K562 (cell line): ENCODE results near the gene HOXA1. TPM values are rescaled to one million over a fixed set of nuclear protein-coding genes. Genes with fewer than 3 reads are reported as not detected.
A peak's percentile ranks its signal among the peaks of the same experiment; 100 is the strongest.

ENCODE experiments used
- ATAC-seq: fragments of 200-7000 bp; cut with Tn5 transposase; 3 replicates; pipeline ENCODE4 v1.9.1; 2020; ENCODE audit warnings: moderate library complexity
- BruUV-seq: library from RNA; stranded (reverse); fragments of 400-500 nt; replicated peaks from 2 replicates; lab custom pipeline; 2021; lab: Mats Ljungman, UMichigan
- CTCF ChIA-PET: fragments of 300-600 bp; formaldehyde crosslinking; extraction: SDS; loops from one replicate; lab custom pipeline; 2021; ENCODE audit warnings: low intra/inter-chr PET ratio; lab: Yijun Ruan, JAX
- POLR2A ChIA-PET: fragments of 300-600, 350-650 bp; sonication (Branson Sonifier 250); formaldehyde crosslinking; extraction: SDS; loops from one replicate; lab custom pipeline; 2021; ENCODE audit warnings: antibody characterized with exemption, inconsistent platforms; lab: Yijun Ruan, JAX
- DNase-seq, 4 experiments: peaks; one replicate each; pipeline versions ENCODE4 v3.0.0 to v3.0.0-alpha.2; 2011 to 2018; ENCODE audit warnings: low spot score in 3 of 4, mixed read lengths in 3 of 4; ENCODE audit errors: extremely low read depth in 1 of 4
- FAIRE-seq: peaks from 2 replicates; lab custom pipeline; 2011; peaks lifted over from hg19 to GRCh38; lab: Jason Lieb, UNC
- H2AFZ ChIP-seq: 2 replicates; pipeline ENCODE4 v1.6.0; 2011; ENCODE audit warnings: low read depth, low read length, control low read depth, inconsistent platforms
- H3K27ac ChIP-seq: fragments of 200-600 bp; 3 replicates; pipeline ENCODE4 v1.8.0; 2011; ENCODE audit warnings: low read depth, mild to moderate bottlenecking, control low read depth, inconsistent platforms, low read length, moderate library complexity, mixed read lengths; ENCODE audit errors: extremely low read depth
- H3K27me3 ChIP-seq, 2 experiments: fragments of 300-600 bp in 1 of 2; 2 replicates in 1 of 2; 3 replicates in 1 of 2; pipeline versions ENCODE4 v1.6.0 to v1.8.0; 2011; ENCODE audit warnings: inconsistent platforms in 2 of 2, low read length in 2 of 2, mild to moderate bottlenecking in 1 of 2, mixed read lengths in 1 of 2, moderate library complexity in 1 of 2; ENCODE audit not compliant: control insufficient read depth in 2 of 2, insufficient read depth in 2 of 2
- H3K36me3 ChIP-seq: fragments of 300-600 bp; 3 replicates; pipeline ENCODE4 v1.8.0; 2011; ENCODE audit warnings: mild to moderate bottlenecking, low read length, inconsistent platforms; ENCODE audit not compliant: control insufficient read depth, insufficient read depth
- H3K4me1 ChIP-seq, 2 experiments: fragments of 200-600 bp in 1 of 2; replicated peaks in 1 of 2; 2 replicates in 1 of 2; 3 replicates in 1 of 2; pipeline versions ENCODE4 v1.5.1 to v1.8.0; 2011; ENCODE audit warnings: inconsistent platforms in 2 of 2, low read length in 2 of 2, mild to moderate bottlenecking in 1 of 2, mixed read lengths in 1 of 2, moderate library complexity in 1 of 2; ENCODE audit not compliant: control insufficient read depth in 2 of 2, insufficient read depth in 2 of 2
- H3K4me2 ChIP-seq: 2 replicates; pipeline ENCODE4 v1.6.1; 2011; ENCODE audit warnings: low read length, control low read depth, inconsistent platforms, mixed read lengths; ENCODE audit not compliant: insufficient read depth
- H3K4me3 ChIP-seq: fragments of 200-600 bp; sonication (generic), shearing (Covaris generic); 2 replicates; pipeline ENCODE4 v1.5.1; 2016; ENCODE audit warnings: control low read depth, inconsistent platforms
- H3K79me2 ChIP-seq: fragments of 200-600 bp; 3 replicates; pipeline ENCODE4 v1.8.0; 2011; ENCODE audit warnings: low read length, inconsistent platforms; ENCODE audit not compliant: control insufficient read depth, insufficient read depth
- H3K9ac ChIP-seq, 2 experiments: 2 replicates each; pipeline versions ENCODE4 v1.6.0 to v1.6.1; 2011; ENCODE audit warnings: low read depth in 2 of 2, low read length in 2 of 2, control low read depth in 1 of 2, inconsistent platforms in 1 of 2, mild to moderate bottlenecking in 1 of 2, mixed read lengths in 1 of 2; ENCODE audit not compliant: insufficient read depth in 1 of 2
- H3K9me1 ChIP-seq: one replicate; pipeline ENCODE4 v1.6.0; 2011; ENCODE audit warnings: inconsistent platforms, mild to moderate bottlenecking, low read length, moderate library complexity; ENCODE audit not compliant: control insufficient read depth, insufficient read depth
- H3K9me3 ChIP-seq: replicated peaks from 2 replicates; pipeline ENCODE4 v1.5.1; 2011; ENCODE audit warnings: low read depth, low read length, inconsistent platforms; ENCODE audit not compliant: control insufficient read depth, insufficient read depth
- H4K20me1 ChIP-seq: replicated peaks from 2 replicates; pipeline ENCODE4 v1.6.1; 2011; ENCODE audit warnings: low read length, inconsistent platforms, mixed read lengths; ENCODE audit not compliant: control insufficient read depth, insufficient read depth
- BMI1 ChIP-seq: fragments of 150-350 bp; IDR thresholded peaks from 2 replicates; pipeline ENCODE4 v1.6.1; 2014; ENCODE audit warnings: low read length
- C11orf30 ChIP-seq: fragments of 450-650 bp; IDR thresholded peaks from 2 replicates; pipeline ENCODE4 v1.6.1; 2016; ENCODE audit warnings: low read depth, mild to moderate bottlenecking
- CBX8 ChIP-seq: fragments of 200-600 bp; sonication (generic); IDR thresholded peaks from 2 replicates; pipeline ENCODE4 v1.6.1; 2012; ENCODE audit warnings: borderline replicate concordance, mixed run types, low read depth, mild to moderate bottlenecking, moderate library complexity, mixed read lengths, low read length, control low read depth, inconsistent platforms; ENCODE audit not compliant: poor library complexity, severe bottlenecking; ENCODE audit errors: extremely low read depth
- MEIS2 ChIP-seq: fragments of 450-650 bp; IDR thresholded peaks from 2 replicates; pipeline ENCODE4 v1.6.1; 2014; ENCODE audit warnings: mild to moderate bottlenecking; ENCODE audit not compliant: partially characterized antibody
- WGBS: fragments of 100-300 bp; shearing (Covaris generic); methylation state at CpG from one replicate; pipeline ENCODE4 v1.1.6; 2016; ENCODE audit warnings: low coverage, mixed read lengths; ENCODE audit not compliant: insufficient coverage; ENCODE audit errors: missing lambda C conversion rate; 5-methylcytosine and 5-hydroxymethylcytosine counted together
- in situ Hi-C: fragments of 300-500 bp; cut with MboI; formaldehyde crosslinking; loops from 4 replicates; pipeline ENCODE4 v1.15.0; 2018; ENCODE audit warnings: inconsistent platforms, mixed read lengths
- intact Hi-C: fragments of 100-400 bp; cut with micrococcal nuclease; formaldehyde crosslinking; loops from 2 replicates; pipeline ENCODE4 v1.14.2; 2022
- polyA plus RNA-seq, 8 experiments: library from polyadenylated mRNA; depleted of rRNA in 4 of 8; stranded (reverse) in 5 of 8; unstranded in 3 of 8; fragments of >200 nt; fragmentation: Nextera tagmentation in 2 of 8; fragmentation: Illumina TruSeq in 1 of 8; extraction: Ambion mirVana in 2 of 8; extraction: Trizol in 1 of 8; gene quantifications; 2 replicates each; pipeline versions ENCODE4 v1.2.1 to v1.2.3, GENCODE V29; 2011 to 2014; ENCODE audit warnings: inconsistent platforms in 1 of 8, missing spikeins in 1 of 8
- total RNA-seq, 7 experiments: library from RNA; depleted of rRNA in 6 of 7; stranded (reverse); fragments of >200 nt in 6 of 7; fragmentation: Illumina TruSeq in 2 of 7; extraction: Trizol in 2 of 7; gene quantifications; 2 replicates each; pipeline versions ENCODE4 v1.2.1 to v1.2.3, GENCODE V29; 2011 to 2021; ENCODE audit warnings: low replicate concordance in 1 of 7

The HOXA1 gene
- total and polyA plus RNA-seq, 9 of the 15 experiments (the other 6 are each of a cell fraction or from before 2014, with no cell fraction given), result 0.03 to 0.63 (median 0.09) TPM; not detected in 4

GRCh38 chr7:27115221-27116026 lies 19.6 kb upstream of the HOXA1 start:
- CTCF ChIA-PET, result no interaction called here

DNA sequence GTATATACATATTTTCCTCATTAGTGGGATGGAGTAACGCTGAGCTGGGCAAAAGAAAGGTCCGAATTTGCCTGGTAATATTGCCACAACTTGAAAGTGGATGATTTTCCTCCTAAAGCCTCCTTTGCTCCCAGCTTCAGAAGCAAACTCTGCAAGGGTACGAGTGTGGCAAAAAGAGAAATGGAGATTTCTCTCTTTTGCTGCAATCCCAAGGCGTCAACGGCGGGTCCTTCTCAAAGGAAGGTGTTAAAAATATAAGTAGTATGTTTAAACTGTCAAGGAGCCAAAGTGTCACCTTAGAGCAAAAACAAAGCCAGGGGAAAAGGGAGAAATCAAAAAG lies 19.1 kb upstream of the HOXA1 start:
- 7% methylated on average over 6 of the region's 6 CpGs for WGBS
- CTCF ChIA-PET, result no interaction called here
- no peak for ATAC-seq
- no TSS peak for BruUV-seq
- intact Hi-C loops, result no loop called here
- no peak overlapping the region for H3K27ac ChIP-seq
- POLR2A ChIA-PET, result no interaction called here
- H3K27me3 ChIP-seq, result peaks cover 44 to 62% of the 10 kb centered on the region in 2 experiments
- no peak overlapping the region for H2AFZ ChIP-seq
- TF ChIP-seq CBX8 (peak; percentile 9), BMI1 (no peak)
- TF ChIP-seq, all 486 proteins: peak for 1
- Histone ChIP-seq H3K4me2 (no peak overlapping the region), H3K4me1 (peaks cover 0 to 21% of the 10 kb centered on the region in 2 experiments; a peak in 2 of 5 replicates), H3K9ac (no peak overlapping the region), H3K36me3 (no peaks in the 10 kb centered on the region), H3K9me1 (no peaks in the 10 kb centered on the region), H3K4me3 (no peak overlapping the region), H4K20me1 (0 out of 2 replicates have a peak, but pooled peaks cover 6% of the 10 kb centered on the region), H3K9me3 (no peaks in the 10 kb centered on the region), H3K79me2 (no peaks in the 10 kb centered on the region)
- DNase-seq (no peak), FAIRE-seq (no peak)
- in situ Hi-C loops, result no loop called here

More at GRCh38 chr7:27115221-27116026, 19.6 kb upstream of the HOXA1 start:
- intact Hi-C loops (no loop called here), in situ Hi-C loops (no loop called here)
- Histone ChIP-seq H3K4me2 (no peak overlapping the region), H3K4me3 (no peak overlapping the region), H3K79me2 (no peaks in the 10 kb centered on the region), H3K27ac (no peak overlapping the region), H2AFZ (no peak overlapping the region), H3K27me3 (peaks cover 44 to 66% of the 10 kb centered on the region in 2 experiments), H4K20me1 (0 out of 2 replicates have a peak, but pooled peaks cover 6% of the 10 kb centered on the region), H3K4me1 (peaks cover 0 to 19% of the 10 kb centered on the region in 2 experiments; a peak in 2 of 5 replicates), H3K36me3 (no peaks in the 10 kb centered on the region), H3K9me1 (no peaks in the 10 kb centered on the region), H3K9ac (no peak overlapping the region)
- ATAC-seq, result no peak
- DNase-seq, result no peak
- POLR2A ChIA-PET, result interaction anchor here (0.6 kb wide), 1 partner anchor 14 kb away, joined by 3 read pairs; no protein-coding TSS in a partner anchor
- BruUV-seq, result no TSS peak
- 16% methylated on average over 37 of the region's 45 CpGs for WGBS
- TF ChIP-seq C11orf30 (no peak), MEIS2 (peak; percentile 42)
- TF ChIP-seq, all 486 proteins: peak for 1
- H3K9me3 ChIP-seq, result no peaks in the 10 kb centered on the region
- FAIRE-seq, result no peak
